Parathyroid adenoma (tissue), 2 donors: ENCODE measurements around the gene BCDIN3D.

Experiments used
- H2AFZ ChIP-seq: fragments of 300-600 bp; sonication (generic); one replicate; pipeline ENCODE4 v1.7.0; 2017; ENCODE audit warnings: antibody characterized with exemption, mild to moderate bottlenecking
- H3K27ac ChIP-seq: fragments of 300-600 bp; sonication (generic); one replicate; pipeline ENCODE4 v1.7.0; 2017
- H3K27me3 ChIP-seq: fragments of 300-600 bp; sonication (generic); one replicate; pipeline ENCODE4 v1.7.0; 2017; ENCODE audit warnings: low read length; ENCODE audit not compliant: control insufficient read depth, insufficient read depth
- H3K36me3 ChIP-seq: fragments of 300-600 bp; sonication (generic); one replicate; pipeline ENCODE4 v1.7.0; 2017; ENCODE audit warnings: low read length; ENCODE audit not compliant: control insufficient read depth, insufficient read depth
- H3K4me1 ChIP-seq: fragments of 300-600 bp; sonication (generic); one replicate; pipeline ENCODE4 v1.7.0; 2017; ENCODE audit warnings: control low read depth
- H3K4me2 ChIP-seq: fragments of 300-600 bp; sonication (generic); one replicate; pipeline ENCODE4 v1.7.0; 2017; ENCODE audit warnings: low read length
- H3K4me3 ChIP-seq: fragments of 300-600 bp; sonication (generic); one replicate; pipeline ENCODE4 v1.7.0; 2017; ENCODE audit warnings: low read depth, low read length
- H3K79me2 ChIP-seq: fragments of 300-600 bp; sonication (generic); one replicate; pipeline ENCODE4 v1.7.0; 2017; ENCODE audit warnings: control low read depth
- H3K9ac ChIP-seq: fragments of 300-600 bp; sonication (generic); one replicate; pipeline ENCODE4 v1.7.0; 2017; ENCODE audit warnings: mild to moderate bottlenecking
- H3K9me3 ChIP-seq: fragments of 300-600 bp; sonication (generic); one replicate; pipeline ENCODE4 v1.7.0; 2017; ENCODE audit warnings: low read length; ENCODE audit not compliant: control insufficient read depth
- CTCF ChIP-seq: fragments of 300-600 bp; sonication (generic); IDR thresholded peaks from one replicate; pipeline ENCODE4 v1.7.0; 2017; ENCODE audit warnings: antibody characterized with exemption, mild to moderate bottlenecking
- donor health status: primary hyperparathyroidism.

The BCDIN3D gene

DNA sequence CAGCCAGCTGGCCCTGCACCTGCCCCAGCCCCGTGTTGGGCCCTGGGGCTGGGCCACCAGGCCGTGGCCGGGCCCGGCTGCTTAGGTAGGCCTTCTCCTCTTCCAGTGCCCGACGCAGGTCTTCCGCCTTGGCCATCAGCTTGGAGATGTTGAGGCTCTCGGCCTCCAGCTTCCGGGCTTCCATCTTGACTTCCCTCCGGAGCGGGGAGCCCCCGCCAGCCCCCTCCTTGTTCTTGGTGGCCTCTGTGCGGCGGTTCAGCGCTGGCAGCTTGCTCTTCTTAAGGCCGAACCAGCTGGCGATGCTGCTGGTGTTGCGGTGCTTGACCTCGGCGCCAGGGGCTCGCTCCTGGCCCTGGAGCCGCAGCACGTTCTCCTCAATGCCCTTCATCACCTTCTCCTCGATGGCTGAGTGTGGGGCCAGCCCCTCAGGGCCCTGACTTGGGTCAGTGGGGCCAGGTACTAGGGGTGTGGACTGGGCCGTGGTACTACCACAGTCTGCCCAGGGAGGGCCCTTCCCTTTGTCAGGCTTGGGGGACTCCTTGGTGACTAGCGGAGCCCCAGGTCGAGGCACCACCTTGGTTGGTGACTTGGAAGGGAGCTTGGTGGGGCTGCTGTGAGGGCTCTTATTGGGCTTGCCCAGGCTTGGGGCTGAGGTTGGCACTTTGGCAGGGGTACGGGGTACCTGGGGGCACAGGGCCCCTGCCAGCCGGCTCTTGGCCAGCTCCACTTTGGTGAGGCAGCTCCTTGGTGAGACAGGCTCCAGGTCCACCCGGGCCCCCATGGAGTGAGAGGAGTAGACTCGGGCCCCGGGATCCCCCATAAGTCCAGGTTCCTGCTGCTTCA, 47.9 kb downstream of the BCDIN3D start:
- H3K4me2 ChIP-seq = no peak overlapping the region
- TF ChIP-seq CTCF = no peak
- H3K79me2 ChIP-seq = no peaks in the 10 kb centered on the region
- H3K4me3 ChIP-seq = no peak overlapping the region
- no peak overlapping the region for H3K27ac ChIP-seq
- no peaks in the 10 kb centered on the region for H3K27me3 ChIP-seq
- H3K9me3 ChIP-seq = no peaks in the 10 kb centered on the region
- H3K36me3 ChIP-seq = no peaks in the 10 kb centered on the region
- H3K4me1 ChIP-seq = no peaks in the 10 kb centered on the region
- H3K9ac ChIP-seq = no peak overlapping the region
- no peak overlapping the region for H2AFZ ChIP-seq

GRCh38 chr12:49794021-49794420, 48.9 kb downstream of the BCDIN3D start:
- Histone ChIP-seq H3K27me3 (no peaks in the 10 kb centered on the region), H3K4me1 (no peaks in the 10 kb centered on the region), H3K36me3 (no peaks in the 10 kb centered on the region), H3K79me2 (no peaks in the 10 kb centered on the region), H3K27ac (no peak overlapping the region), H3K4me2 (no peak overlapping the region), H3K9ac (no peak overlapping the region), H3K9me3 (no peaks in the 10 kb centered on the region), H2AFZ (no peak overlapping the region), H3K4me3 (no peak overlapping the region)
- no peak for TF ChIP-seq CTCF

- H3K36me3 ChIP-seq = no peaks in the 10 kb centered on the region
- TF ChIP-seq CTCF = no peak
- no peak overlapping the region for H3K4me2 ChIP-seq
- H3K4me3 ChIP-seq = no peak overlapping the region
- no peaks in the 10 kb centered on the region for H3K9me3 ChIP-seq
- no peaks in the 10 kb centered on the region for H3K79me2 ChIP-seq
- no peak overlapping the region for H2AFZ ChIP-seq
- H3K9ac ChIP-seq = no peak overlapping the region
- no peak overlapping the region for H3K27ac ChIP-seq
- no peaks in the 10 kb centered on the region for H3K4me1 ChIP-seq
- no peaks in the 10 kb centered on the region for H3K27me3 ChIP-seq
These were observed 49.3 kb downstream of the BCDIN3D start for GRCh38 chr12:49793620-49794019.

- H3K9ac ChIP-seq = no peak overlapping the region
- no peaks in the 10 kb centered on the region for H3K27me3 ChIP-seq
- H3K9me3 ChIP-seq = no peaks in the 10 kb centered on the region
- TF ChIP-seq CTCF = no peak
- no peak overlapping the region for H3K4me2 ChIP-seq
- no peak overlapping the region for H2AFZ ChIP-seq
- no peak overlapping the region for H3K4me3 ChIP-seq
- no peaks in the 10 kb centered on the region for H3K4me1 ChIP-seq
- no peaks in the 10 kb centered on the region for H3K79me2 ChIP-seq
- H3K36me3 ChIP-seq = no peaks in the 10 kb centered on the region
- no peak overlapping the region for H3K27ac ChIP-seq
These were observed 49.8 kb downstream of the BCDIN3D start for GRCh38 chr12:49792976-49793580.
